Thoracic aorta (tissue), 2 donors: Measurements from ENCODE around the gene ARHGAP36. TPM values are rescaled to one million over a fixed set of nuclear protein-coding genes. Genes with fewer than 3 reads are reported as not detected.

Experiments used
- ATAC-seq: fragments of 150-250 bp; one replicate; pipeline ENCODE4 v1.8.0; 2017; ENCODE audit warnings: low read depth; ENCODE audit not compliant: insufficient number of reproducible peaks, low FRiP score
- DNase-seq: peaks from one replicate; pipeline ENCODE4 v3.0.0-alpha.2; 2020; ENCODE audit warnings: low spot score
- H3K27ac ChIP-seq, 2 donors: fragments of 200-600 bp; sonication (generic); 1 replicate in 1 of 2; 2 replicates in 1 of 2; pipeline ENCODE4 v1.5.1; 2016; ENCODE audit warnings: mild to moderate bottlenecking in 2 of 2, moderate library complexity in 2 of 2
- H3K27me3 ChIP-seq: fragments of 200-600 bp; sonication (generic); replicated peaks from 2 replicates; pipeline ENCODE4 v1.6.0; 2016; ENCODE audit warnings: mild to moderate bottlenecking; ENCODE audit not compliant: insufficient read depth
- H3K36me3 ChIP-seq: fragments of 200-600 bp; sonication (generic); one replicate; pipeline ENCODE4 v1.5.1; 2016
- H3K4me1 ChIP-seq, 2 donors: fragments of 200-600 bp; sonication (generic); 1 replicate in 1 of 2; 2 replicates in 1 of 2; pipeline versions ENCODE4 v1.5.1 to v1.6.0; 2016; ENCODE audit warnings: low read depth in 2 of 2, mild to moderate bottlenecking in 1 of 2; ENCODE audit not compliant: control insufficient read depth in 1 of 2
- H3K4me3 ChIP-seq: fragments of 200-600 bp; sonication (generic); 2 replicates; pipeline ENCODE4 v1.5.1; 2016; ENCODE audit warnings: mild to moderate bottlenecking
- H3K9me3 ChIP-seq: fragments of 200-600 bp; sonication (generic); 2 replicates; pipeline ENCODE4 v1.5.1; 2016
- CTCF ChIP-seq: fragments of 200-600 bp; sonication (generic); IDR thresholded peaks from one replicate; pipeline ENCODE4 v1.5.1; 2019; ENCODE audit warnings: antibody characterized with exemption
- total RNA-seq, 2 donors: library from RNA; depleted of rRNA; stranded (reverse); fragments of >200 nt; gene quantifications; one replicate each; pipeline versions ENCODE4 v1.1.0 to v1.2.3, GENCODE V29; 2016

The ARHGAP36 gene
- total RNA-seq, 2 donors from 2014 or later, result not detected

- Histone ChIP-seq H3K4me1 (no peaks in the 10 kb centered on the region), H3K36me3 (no peaks in the 10 kb centered on the region), H3K4me3 (no peak overlapping the region), H3K27me3 (no peaks in the 10 kb centered on the region), H3K9me3 (no peaks in the 10 kb centered on the region), H3K27ac (no peak overlapping the region)
- TF ChIP-seq CTCF, result no peak
- ATAC-seq (no peak), DNase-seq (no peak)
Measured at GRCh38 chrX:131067846-131068745, 9.9 kb downstream of the ARHGAP36 start.

- Histone ChIP-seq H3K4me1 (no peaks in the 10 kb centered on the region), H3K27me3 (no peaks in the 10 kb centered on the region), H3K36me3 (no peaks in the 10 kb centered on the region), H3K9me3 (no peaks in the 10 kb centered on the region), H3K27ac (no peak overlapping the region), H3K4me3 (no peak overlapping the region)
- TF ChIP-seq CTCF, result no peak
- ATAC-seq, result no peak
- DNase-seq, result no peak
Measured at GRCh38 chrX:131068945-131069719, 11.0 kb downstream of the ARHGAP36 start.

GRCh38 chrX:131072871-131073571 lies 14.9 kb downstream of the ARHGAP36 start:
- no peak for ATAC-seq

GRCh38 chrX:131073607-131074006 lies 15.5 kb downstream of the ARHGAP36 start:
- Histone ChIP-seq H3K27ac (no peak overlapping the region), H3K9me3 (no peaks in the 10 kb centered on the region), H3K27me3 (no peaks in the 10 kb centered on the region), H3K4me3 (no peak overlapping the region), H3K4me1 (no peaks in the 10 kb centered on the region), H3K36me3 (no peaks in the 10 kb centered on the region)
- DNase-seq (no peak), ATAC-seq (no peak)
- no peak for TF ChIP-seq CTCF

More at GRCh38 chrX:131072871-131073571, 14.9 kb downstream of the ARHGAP36 start:
- Histone ChIP-seq H3K27ac (no peak overlapping the region), H3K27me3 (no peaks in the 10 kb centered on the region), H3K9me3 (no peaks in the 10 kb centered on the region), H3K36me3 (no peaks in the 10 kb centered on the region), H3K4me3 (no peak overlapping the region), H3K4me1 (no peaks in the 10 kb centered on the region)
- TF ChIP-seq CTCF, result no peak
- no peak for DNase-seq
